Adrenal gland (tissue), 12 donors: ENCODE results near the gene TOR2A. TPM values are rescaled to one million over a fixed set of nuclear protein-coding genes. Genes with fewer than 3 reads are reported as not detected.

ENCODE experiments used
- DNase-seq, 7 donors: peaks; one replicate each; pipeline ENCODE4 v3.0.0-alpha.2; 2019 to 2020
- H3K27ac ChIP-seq, 5 donors: fragments of 200-600 bp; sonication (generic) in 4 of 5; 1 replicate in 3 of 5; 2 replicates in 2 of 5; pipeline versions ENCODE4 v1.5.1 to v1.8.0; 2016 to 2020; ENCODE audit warnings: mild to moderate bottlenecking in 1 of 5
- H3K27me3 ChIP-seq: fragments of 200-600 bp; 2 replicates; pipeline ENCODE4 v1.8.0; 2021
- H3K36me3 ChIP-seq, 2 donors: fragments of 200-600 bp; replicated peaks in 1 of 2; 1 replicate in 1 of 2; 2 replicates in 1 of 2; pipeline versions ENCODE4 v1.5.1 to v1.8.0; 2018 to 2022
- H3K4me1 ChIP-seq, 2 donors: fragments of 200-600 bp; replicated peaks in 1 of 2; 1 replicate in 1 of 2; 2 replicates in 1 of 2; pipeline versions ENCODE4 v1.5.1 to v1.8.0; 2018 to 2021
- H3K4me3 ChIP-seq, 4 donors: fragments of 200-600 bp; sonication (generic) in 3 of 4; one replicate each; pipeline ENCODE4 v1.5.1; 2016 to 2018
- H3K9me3 ChIP-seq, 3 donors: fragments of 200-600 bp; sonication (generic) in 1 of 3; replicated peaks in 1 of 3; 1 replicate in 2 of 3; 2 replicates in 1 of 3; pipeline versions ENCODE4 v1.5.1 to v1.8.0; 2016 to 2021
- POLR2A ChIP-seq, 2 donors: fragments of 450-650 bp; IDR thresholded peaks; one replicate each; pipeline ENCODE4 v1.6.1; 2017; ENCODE audit warnings: antibody characterized with exemption in 2 of 2, mild to moderate bottlenecking in 2 of 2, moderate library complexity in 1 of 2
- WGBS, 4 donors: extraction: QIAGEN DNeasy Blood & Tissue Kit in 2 of 4; methylation state at CpG; one replicate each; pipeline versions ENCODE4 v1.1.5 to v1.1.7; 2013 to 2017; 5-methylcytosine and 5-hydroxymethylcytosine counted together
- intact Hi-C, 2 donors: fragments of 100-400 bp; cut with DNase I; formaldehyde crosslinking; loops; one replicate each; pipeline versions ENCODE4 v1.14.1 to v1.15.0; 2022 to 2023
- polyA plus RNA-seq, 3 donors: library from polyadenylated mRNA; stranded (reverse); fragments of 200-250 nt in 2 of 3; fragments of 350-450 nt in 1 of 3; fragmentation: Illumina TruSeq in 1 of 3; extraction: RNeasy Lipid Tissue Mini Kit (QIAGEN cat#74804) in 1 of 3; gene quantifications; one replicate each; pipeline ENCODE4 v1.2.3, GENCODE V29; 2013 to 2014
- total RNA-seq, 9 donors: library from RNA; depleted of rRNA in 4 of 9; stranded (reverse); fragments of >200 nt in 4 of 9; fragments of 120-200 nt in 1 of 9; fragmentation: NEBNext Ultra II Directional in 1 of 9; extraction: Animal tissue kit (Norgen Biotek cat#: 25700) in 1 of 9; gene quantifications; one replicate each; pipeline versions ENCODE4 v1.1.0 to v1.2.4, GENCODE V29; 2013 to 2023
- TF ChIP-seq, protein P1 (sequence below), 6 experiments: fragments of 450-650 bp in 4 of 6; fragments of 200-600 bp in 2 of 6; sonication (generic) in 1 of 6; IDR thresholded peaks; 1 replicate in 5 of 6; 2 replicates in 1 of 6; pipeline versions ENCODE4 v1.5.1 to v1.8.0; 2016 to 2021; ENCODE audit warnings: antibody characterized with exemption in 6 of 6, mild to moderate bottlenecking in 2 of 6, moderate library complexity in 1 of 6
- donor health status: healthy with polysubstance abuse.
- donor health status: Bipolar disorder and iron deficiency.
- donor health status: DM: yes; HTN: yes; CAD: no.
- donor health status: DM: no; HTN: no; CAD: no.
- donor health status: DM: no; HTN: no; CAD: no.
- donor health status: DM: yes; HTN: yes; CAD: no.

Gene TOR2A
- total and polyA plus RNA-seq, 12 donors = 4.3 to 30.6 (median 16.3) TPM

DNA sequence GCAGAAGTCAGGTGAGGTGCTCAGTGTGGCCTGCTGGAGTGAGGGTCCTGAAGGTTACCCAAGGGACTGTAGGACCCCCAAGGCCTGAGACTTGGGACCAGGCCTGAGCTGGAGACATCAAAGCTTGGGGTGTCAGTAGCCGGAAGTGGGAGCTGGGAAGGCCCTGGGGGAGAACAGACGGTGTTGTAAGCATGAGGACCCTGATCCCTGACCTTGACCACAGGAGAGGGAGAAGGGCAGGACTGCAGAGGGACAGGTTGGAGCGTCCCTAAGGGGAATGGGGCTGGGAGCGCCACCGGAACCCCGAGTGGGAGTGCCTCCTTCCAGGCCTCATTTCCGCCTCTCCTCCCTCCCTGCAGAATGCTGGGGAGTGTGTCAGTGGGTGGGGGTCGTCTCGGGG is 18.7 kb downstream of the TOR2A start:
- no peaks in the 10 kb centered on the region for H3K27me3 ChIP-seq
- 55 to 70% (median 62%) methylated on average over 6 to 9 of the region's 9 CpGs for WGBS, 4 donors
- intact Hi-C loops = no loop called here
- TF ChIP-seq, protein P1, sequence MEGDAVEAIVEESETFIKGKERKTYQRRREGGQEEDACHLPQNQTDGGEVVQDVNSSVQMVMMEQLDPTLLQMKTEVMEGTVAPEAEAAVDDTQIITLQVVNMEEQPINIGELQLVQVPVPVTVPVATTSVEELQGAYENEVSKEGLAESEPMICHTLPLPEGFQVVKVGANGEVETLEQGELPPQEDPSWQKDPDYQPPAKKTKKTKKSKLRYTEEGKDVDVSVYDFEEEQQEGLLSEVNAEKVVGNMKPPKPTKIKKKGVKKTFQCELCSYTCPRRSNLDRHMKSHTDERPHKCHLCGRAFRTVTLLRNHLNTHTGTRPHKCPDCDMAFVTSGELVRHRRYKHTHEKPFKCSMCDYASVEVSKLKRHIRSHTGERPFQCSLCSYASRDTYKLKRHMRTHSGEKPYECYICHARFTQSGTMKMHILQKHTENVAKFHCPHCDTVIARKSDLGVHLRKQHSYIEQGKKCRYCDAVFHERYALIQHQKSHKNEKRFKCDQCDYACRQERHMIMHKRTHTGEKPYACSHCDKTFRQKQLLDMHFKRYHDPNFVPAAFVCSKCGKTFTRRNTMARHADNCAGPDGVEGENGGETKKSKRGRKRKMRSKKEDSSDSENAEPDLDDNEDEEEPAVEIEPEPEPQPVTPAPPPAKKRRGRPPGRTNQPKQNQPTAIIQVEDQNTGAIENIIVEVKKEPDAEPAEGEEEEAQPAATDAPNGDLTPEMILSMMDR (IDR thresholded peaks at IDR 0.05) = no peak
- no peak for TF ChIP-seq POLR2A (IDR thresholded peaks at IDR 0.05)
- no peak for DNase-seq
- peak overlapping the region in 2 of 5 donors; percentile 80 to 85 for H3K27ac ChIP-seq
- H3K9me3 ChIP-seq = no peaks in the 10 kb centered on the region
- peak overlapping the region in 1 of 4 donors; percentile 87 for H3K4me3 ChIP-seq
- H3K36me3 ChIP-seq = no peaks in the 10 kb centered on the region
- peaks cover 14 to 22% of the 10 kb centered on the region in 2 donors for H3K4me1 ChIP-seq

DNA sequence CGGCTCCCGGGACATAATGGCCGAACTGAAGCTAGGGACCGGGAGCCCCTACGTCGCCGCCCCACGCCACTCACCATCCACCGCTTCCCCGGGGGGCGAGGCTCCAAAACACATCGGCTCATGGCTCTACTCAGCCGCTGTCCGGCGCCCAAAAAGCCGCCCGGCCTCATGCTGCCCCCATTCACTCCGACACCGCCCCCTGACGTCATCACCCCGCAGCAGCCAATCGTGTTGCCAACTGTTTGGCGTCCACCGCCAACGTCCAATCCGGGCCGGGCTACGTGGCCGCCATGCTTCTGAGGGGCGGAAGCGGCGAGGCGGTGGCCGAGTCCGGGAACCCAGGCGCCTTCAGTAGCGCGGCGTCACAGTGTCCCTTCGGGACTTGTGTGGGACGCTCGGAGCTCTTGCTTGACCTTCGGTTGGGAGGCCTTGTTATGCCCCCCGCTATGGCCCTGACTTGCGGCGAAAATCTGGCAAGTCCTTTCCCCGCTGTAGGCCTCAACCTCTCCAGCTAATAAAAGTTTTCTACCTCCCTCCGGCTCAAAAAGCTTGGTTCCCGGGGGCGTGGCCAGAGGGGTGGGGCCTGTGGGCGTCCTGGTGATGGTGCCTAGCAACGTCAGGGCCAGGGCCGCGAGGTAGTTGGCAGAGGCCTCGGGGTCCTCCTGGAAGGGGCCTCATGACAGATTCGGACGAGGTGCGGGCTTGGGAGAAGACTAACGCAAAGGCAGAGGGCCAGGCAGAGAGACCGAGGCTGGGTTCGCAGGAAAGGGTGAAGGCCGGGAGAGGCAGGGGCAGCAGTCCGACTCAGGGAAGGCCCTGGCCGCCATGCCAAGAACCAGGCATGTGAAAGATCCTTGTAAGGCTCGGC is 19.4 kb downstream of the TOR2A start, which contains the start of the genes PTRH1 and TTC16:
Gene PTRH1, minus strand, starts transcription at position 194 of the 868 bp plus-strand sequence. Its CDS starts 24 bp downstream, at position 170.
Gene TTC16, plus strand, starts transcription at position 610 of the 868 bp plus-strand sequence. Its CDS starts 67 bp downstream, at position 677.
- Histone ChIP-seq H3K4me3 (peak within 1 kb of the TSS; percentile 49 to 98 (median 76)), H3K27me3 (no peaks in the 10 kb centered on the region), H3K36me3 (no peaks in the 10 kb centered on the region), H3K9me3 (no peaks in the 10 kb centered on the region), H3K4me1 (peaks cover 14 to 22% of the 10 kb centered on the region in 2 donors), H3K27ac (peak within 1 kb of the TSS; percentile 36 to 85 (median 80))
- DNase-seq = peak; percentile 97 to 98 (median 98)
- TF ChIP-seq, protein P1 (IDR thresholded peaks at IDR 0.05) = no peak
- peak in 1 of 2 donors; percentile 68 for TF ChIP-seq POLR2A (IDR thresholded peaks at IDR 0.05)
- 2 to 12% (median 5%) methylated on average over 7 to 65 of the region's 65 CpGs for WGBS, 4 donors
- intact Hi-C loops = no loop called here

DNA sequence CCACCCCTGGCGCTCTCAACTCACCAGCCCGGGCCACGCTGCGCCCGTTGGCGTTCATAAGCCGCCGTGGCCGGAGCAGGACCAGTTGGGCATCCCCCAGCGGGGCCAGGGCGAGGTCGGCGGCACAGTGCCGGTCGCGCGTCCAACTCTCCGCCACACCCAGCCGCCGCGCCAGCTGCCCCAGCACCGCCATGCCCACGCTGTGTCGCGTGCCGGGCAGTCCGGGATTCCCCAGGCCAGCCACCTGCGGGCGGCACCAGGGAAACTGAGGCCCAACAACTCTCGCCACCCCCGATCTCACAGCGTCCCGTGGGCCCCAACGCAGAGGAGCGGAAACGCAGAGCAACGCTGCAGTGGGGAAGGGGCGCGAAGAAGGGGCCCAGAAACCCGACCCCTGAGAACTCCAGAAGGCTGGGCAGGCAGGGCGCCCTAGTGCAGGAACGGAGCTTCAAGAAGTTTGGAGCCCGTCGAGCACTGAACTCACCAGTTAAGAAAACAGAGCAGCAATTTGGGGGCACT is 20.1 kb downstream of the TOR2A start:
- Histone ChIP-seq H3K36me3 (no peaks in the 10 kb centered on the region), H3K27ac (peak overlapping the region in 4 of 5 donors; percentile 73 to 85 (median 80)), H3K4me1 (peaks cover 14 to 22% of the 10 kb centered on the region in 2 donors), H3K9me3 (no peaks in the 10 kb centered on the region), H3K4me3 (peak overlapping the region; percentile 49 to 98 (median 76)), H3K27me3 (no peaks in the 10 kb centered on the region)
- 0 to 1% (median 1%) methylated on average over 27 to 44 of the region's 44 CpGs; no CpG with 5 or more reads in 1 of the 4 donors for WGBS, 4 donors
- DNase-seq = peak in 2 of 7 donors; percentile 38 to 49
- intact Hi-C loops = no loop called here
- TF ChIP-seq, protein P1 (IDR thresholded peaks at IDR 0.05) = no peak
- TF ChIP-seq POLR2A (IDR thresholded peaks at IDR 0.05) = no peak
